ENCODE data around the gene SFT2D1.

GRCh38 chr6:166341977-166342348, 382 bp downstream of the SFT2D1 start:
- no peak for TF ChIP-seq CTCF (IDR thresholded peaks at IDR 0.05; ENCODE audit: insufficient read depth, low read length, poor library complexity, severe bottlenecking)
- TF ChIP-seq EZH2phosphoT487 (conservative IDR thresholded peaks at IDR 0.05; ENCODE audit: low read length) = no peak
